T-cell (primary cell): ENCODE measurements around the gene EIF4ENIF1. TPM values are rescaled to one million over a fixed set of nuclear protein-coding genes. Genes with fewer than 3 reads are reported as not detected.

ENCODE experiments used
- ATAC-seq, 4 experiments: fragments of 200-7000 bp in 3 of 4; fragments of 150-1000 bp in 1 of 4; cut with Tn5 transposase; replicated peaks in 1 of 4; 1 replicate in 3 of 4; 2 replicates in 1 of 4; pipeline ENCODE4 v1.10.0; 2021; ENCODE audit warnings: moderate library complexity in 3 of 4, mild to moderate bottlenecking in 2 of 4, moderate number of reproducible peaks in 1 of 4
- CTCF ChIA-PET, 2 donors: fragments of 300-600 bp; sonication (Branson Sonifier 250); formaldehyde crosslinking; loops; one replicate each; lab custom pipeline; 2022; ENCODE audit warnings: antibody characterized with exemption in 2 of 2; lab: Charles Lee
- POLR2A ChIA-PET, 2 donors: fragments of 300-600 bp; sonication (Branson Sonifier 250); formaldehyde crosslinking; loops; one replicate each; lab custom pipeline; 2022; ENCODE audit warnings: antibody characterized with exemption in 2 of 2; lab: Charles Lee
- DNase-seq, 35 experiments: peaks; one replicate each; pipeline versions ENCODE4 v3.0.0 to v3.0.0-alpha.2; 2013 to 2023
- H3K27ac ChIP-seq: one replicate; pipeline ENCODE4 v1.5.1; 2013; ENCODE audit warnings: low read length
- H3K27me3 ChIP-seq, 2 experiments: replicated peaks in 1 of 2; 1 replicate in 1 of 2; 2 replicates in 1 of 2; pipeline versions ENCODE4 v1.6.1 to v1.7.0; 2013; ENCODE audit warnings: low read length in 1 of 2, mixed read lengths in 1 of 2; ENCODE audit not compliant: control insufficient read depth in 2 of 2, insufficient read depth in 2 of 2; ENCODE audit errors: extremely low read depth in 1 of 2
- H3K36me3 ChIP-seq, 2 donors: 1 replicate in 1 of 2; 2 replicates in 1 of 2; pipeline versions ENCODE4 v1.6.1 to v1.7.0; 2013; ENCODE audit warnings: low read length in 1 of 2; ENCODE audit not compliant: control insufficient read depth in 2 of 2, insufficient read depth in 1 of 2; ENCODE audit errors: extremely low read depth in 1 of 2
- H3K4me1 ChIP-seq, 2 experiments: 1 replicate in 1 of 2; 2 replicates in 1 of 2; pipeline versions ENCODE4 v1.6.1 to v1.7.0; 2013; ENCODE audit warnings: low read length in 2 of 2, mixed read lengths in 1 of 2; ENCODE audit not compliant: insufficient read depth in 2 of 2, control insufficient read depth in 1 of 2; ENCODE audit errors: extremely low read depth in 1 of 2
- H3K4me3 ChIP-seq, 2 donors: 1 replicate in 1 of 2; 2 replicates in 1 of 2; pipeline versions ENCODE4 v1.5.1 to v1.7.0; 2013; ENCODE audit warnings: mild to moderate bottlenecking in 2 of 2, low read length in 1 of 2, moderate library complexity in 1 of 2; ENCODE audit not compliant: control insufficient read depth in 1 of 2; ENCODE audit errors: extremely low read depth in 1 of 2
- H3K9me3 ChIP-seq: 2 replicates; pipeline ENCODE4 v1.7.0; 2013
- H3K27ac Mint-ChIP-seq, 2 donors: one replicate each; pipeline ENCODE4 v1.8.0; 2020 to 2021; ENCODE audit warnings: mild to moderate bottlenecking in 2 of 2, mixed read lengths in 2 of 2
- H3K27me3 Mint-ChIP-seq, 2 donors: one replicate each; pipeline ENCODE4 v1.8.0; 2021 to 2022; ENCODE audit warnings: mixed read lengths in 2 of 2
- H3K36me3 Mint-ChIP-seq: one replicate; pipeline ENCODE4 v1.8.0; 2021; ENCODE audit warnings: mixed read lengths
- H3K4me1 Mint-ChIP-seq, 3 donors: one replicate each; pipeline ENCODE4 v1.8.0; 2020 to 2022; ENCODE audit warnings: mixed read lengths in 3 of 3, mild to moderate bottlenecking in 1 of 3
- H3K4me3 Mint-ChIP-seq, 3 donors: one replicate each; pipeline ENCODE4 v1.8.0; 2020 to 2022; ENCODE audit warnings: mild to moderate bottlenecking in 3 of 3, mixed read lengths in 3 of 3, moderate library complexity in 3 of 3
- H3K9me3 Mint-ChIP-seq, 3 donors: one replicate each; pipeline ENCODE4 v1.8.0; 2020 to 2022; ENCODE audit warnings: mixed read lengths in 3 of 3
- WGBS: methylation state at CpG from one replicate; pipeline ENCODE4 v1.1.5; 2013; ENCODE audit warnings: missing lambda C conversion rate; ENCODE audit not compliant: insufficient coverage; 5-methylcytosine and 5-hydroxymethylcytosine counted together
- total RNA-seq, 35 experiments: library from RNA in 6 of 35; stranded (reverse) in 6 of 35; fragments of 120-200 nt in 1 of 35; gene quantifications; one replicate each; pipeline versions ENCODE4 v1.2.1 to v1.2.4 and lab custom pipeline; 2013 to 2026

EIF4ENIF1 gene
- total RNA-seq, 5 donors from 2014 or later (not counting 1 experiment from before 2014, with no cell fraction given) = 25.4 to 39.0 (median 29.0) TPM

- H3K4me1 Mint-ChIP-seq = peaks cover 0 to 2% (median 2%) of the 10 kb centered on the region in 3 donors
These were observed 95.7 kb downstream of the EIF4ENIF1 start for GRCh38 chr22:31393893-31394292.

More at GRCh38 chr22:31393893-31394292, 95.7 kb downstream of the EIF4ENIF1 start:
- no peak overlapping the region for H3K4me3 ChIP-seq
- H3K9me3 Mint-ChIP-seq = no peaks in the 10 kb centered on the region
- ChIA-PET POLR2A (no interaction called here), CTCF (interaction anchor here in 1 of 2 donors (0.7 kb wide), 1 partner anchor 1471 kb away, joined by 3 read pairs; no protein-coding TSS in a partner anchor)
- no peaks in the 10 kb centered on the region for H3K36me3 Mint-ChIP-seq
- 100% methylated on average over 1 of the region's 2 CpGs for whole genome bisulfite sequencing
- no peaks in the 10 kb centered on the region for H3K36me3 ChIP-seq
- no peak overlapping the region for H3K4me3 Mint-ChIP-seq
- DNase-seq (no peak), ATAC-seq (no peak)
- H3K27me3 ChIP-seq = no peaks in the 10 kb centered on the region
- no peak overlapping the region for H3K27ac Mint-ChIP-seq
- no peaks in the 10 kb centered on the region for H3K9me3 ChIP-seq
- peaks cover under 1 to 3% of the 10 kb centered on the region in 2 experiments for H3K4me1 ChIP-seq
- no peak overlapping the region for H3K27ac ChIP-seq
- peaks cover 0 to 3% of the 10 kb centered on the region in 2 donors for H3K27me3 Mint-ChIP-seq

Other genes starting within 250 kb of the EIF4ENIF1 start
- 100 to 1,000 TPM; 460 to 628 (median 478) TPM for gene PIK3IP1, start 197.4 kb downstream of the EIF4ENIF1 start, total RNA-seq
- gene PATZ1, start 143.5 kb downstream of the EIF4ENIF1 start, total RNA-seq = 10 to 100 TPM; 53.1 to 56.7 (median 54.6) TPM
- gene DRG1, start 90.2 kb downstream of the EIF4ENIF1 start, total RNA-seq = 10 to 100 TPM; 56.9 to 69.3 (median 62.3) TPM
- 100 to 1,000 TPM; 284 to 383 (median 304) TPM for gene SFI1, start 6.7 kb upstream of the EIF4ENIF1 start, total RNA-seq
- gene PISD, start 172.4 kb upstream of the EIF4ENIF1 start, total RNA-seq = 10 to 100 TPM; 35.0 to 44.2 (median 39.3) TPM